ENCODE results near the gene KYAT1.

DNA sequence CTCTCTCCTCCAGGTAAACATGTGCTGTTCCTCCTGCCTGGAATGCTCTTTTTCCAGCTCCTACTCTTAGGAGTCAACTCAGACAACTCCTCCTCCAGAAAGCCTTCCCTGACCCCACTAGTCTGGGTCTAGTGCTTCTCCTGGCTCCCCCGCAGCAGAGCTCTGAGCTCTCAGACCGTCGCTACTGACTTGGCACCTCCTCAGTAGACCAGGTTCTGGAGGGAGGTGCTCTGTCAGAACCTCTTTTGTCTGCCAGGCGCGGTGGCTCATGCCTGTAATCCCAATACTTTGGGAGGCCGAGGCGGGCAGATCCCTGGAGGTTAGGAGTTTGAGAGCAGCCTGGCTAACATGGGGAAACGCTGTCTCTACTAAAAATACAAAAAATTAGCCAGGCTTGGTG is 3.6 kb upstream of the KYAT1 start:
- TF ChIP-seq CTCF (IDR thresholded peaks at IDR 0.05) (no peak), POLR2A (IDR thresholded peaks at IDR 0.05) (no peak)
